Gastroesophageal sphincter (tissue), 3 donors: Measurements from ENCODE around the gene MCCD1.
A peak's percentile ranks its signal among the peaks of the same experiment; 100 is the strongest.

ENCODE experiments used
- CTCF ChIP-seq, 4 experiments: fragments of 200-600 bp in 2 of 4; fragments of 450-650 bp in 2 of 4; sonication (generic) in 1 of 4; IDR thresholded peaks; one replicate each; pipeline ENCODE4 v1.5.1; 2017 to 2019; ENCODE audit warnings: antibody characterized with exemption in 4 of 4, mild to moderate bottlenecking in 2 of 4, moderate library complexity in 2 of 4
- EP300 ChIP-seq: sonication (generic); formaldehyde crosslinking; IDR thresholded peaks from one replicate; pipeline ENCODE4 v1.6.1; 2017; ENCODE audit warnings: antibody characterized with exemption, mild to moderate bottlenecking

- TF ChIP-seq EP300 (no peak), CTCF (IDR thresholded peaks at IDR 0.05) (peak in 1 of 4 experiments; percentile 2)
Measured at GRCh38 chr6:31547727-31548543, 19.2 kb downstream of the MCCD1 start.
